ENCODE measurements around the gene FAM131A. TPM values are rescaled to one million over a fixed set of nuclear protein-coding genes. Genes with fewer than 3 reads are reported as not detected.

Gene FAM131A
- total RNA-seq, 1 donor from 2014 or later: 17.0 TPM

- intact Hi-C loops (cut with DNase I): no loop called here
- no peaks in the 10 kb centered on the region for H3K9me3 ChIP-seq
- no peak overlapping the region for H3K4me3 ChIP-seq
- H3K36me3 ChIP-seq: no peaks in the 10 kb centered on the region
- peaks cover 7% of the 10 kb centered on the region for H3K27me3 ChIP-seq (ENCODE audit: low read depth)
- no peak for ATAC-seq
- H3K27ac ChIP-seq: no peak overlapping the region
- DNase-seq: no peak
- no peaks in the 10 kb centered on the region for H3K4me1 ChIP-seq
- TF ChIP-seq CTCF (IDR thresholded peaks at IDR 0.05): no peak
These were observed 52.6 kb downstream of the FAM131A start for GRCh38 chr3:184389935-184390528.

- no peak for ATAC-seq
- intact Hi-C loops (cut with DNase I): no loop called here
- DNase-seq: no peak
- no peaks in the 10 kb centered on the region for H3K9me3 ChIP-seq
- TF ChIP-seq CTCF (IDR thresholded peaks at IDR 0.05): no peak
- H3K4me1 ChIP-seq: no peaks in the 10 kb centered on the region
- H3K36me3 ChIP-seq: no peaks in the 10 kb centered on the region
- H3K27ac ChIP-seq: no peak overlapping the region
- H3K4me3 ChIP-seq: no peak overlapping the region
- H3K27me3 ChIP-seq (ENCODE audit: low read depth): peaks cover 6% of the 10 kb centered on the region
These were observed 53.9 kb downstream of the FAM131A start for GRCh38 chr3:184391266-184391665.

- DNase-seq (no peak), ATAC-seq (no peak)
- Histone ChIP-seq H3K36me3 (no peaks in the 10 kb centered on the region), H3K27me3 (ENCODE audit: low read depth) (no peaks in the 10 kb centered on the region), H3K9me3 (no peaks in the 10 kb centered on the region), H3K27ac (no peak overlapping the region), H3K4me3 (no peak overlapping the region), H3K4me1 (no peaks in the 10 kb centered on the region)
- intact Hi-C loops (cut with DNase I): no loop called here
- TF ChIP-seq CTCF (IDR thresholded peaks at IDR 0.05): no peak
These were observed 57.9 kb downstream of the FAM131A start for GRCh38 chr3:184395320-184395660.

Other genes starting within 250 kb of the FAM131A start
- gene HTR3E, start 240.5 kb upstream of the FAM131A start, total RNA-seq: not detected
- 41.9 TPM for gene EIF2B5, start 202.2 kb upstream of the FAM131A start, total RNA-seq
- 55.1 TPM for gene DVL3, start 182.2 kb upstream of the FAM131A start, total RNA-seq
- gene AP2M1, start 162.7 kb upstream of the FAM131A start, total RNA-seq: 241 TPM
- 60.7 TPM for gene ABCF3, start 151.4 kb upstream of the FAM131A start, total RNA-seq
- 0.47 TPM for gene VWA5B2, start 108.0 kb upstream of the FAM131A start, total RNA-seq
- gene ALG3, start 88.6 kb upstream of the FAM131A start, total RNA-seq: 30.1 TPM
- 2.6 TPM for gene EEF1AKMT4, start 87.9 kb upstream of the FAM131A start, total RNA-seq
- not detected for gene CAMK2N2, start 76.0 kb upstream of the FAM131A start, total RNA-seq
- gene ECE2, start 61.6 kb upstream of the FAM131A start, total RNA-seq: not detected
- 135 TPM for gene PSMD2, start 38.4 kb upstream of the FAM131A start, total RNA-seq
- gene EIF4G1, start 23.0 kb upstream of the FAM131A start, total RNA-seq: 271 TPM
- 4.4 TPM for gene CLCN2, start 24.0 kb downstream of the FAM131A start, total RNA-seq
- gene POLR2H, start 24.1 kb downstream of the FAM131A start, total RNA-seq: 53.3 TPM
- 0.24 TPM for gene THPO, start 40.6 kb downstream of the FAM131A start, total RNA-seq
- gene CHRD, start 42.5 kb downstream of the FAM131A start, total RNA-seq: 4.1 TPM
- gene EPHB3, start 224.2 kb downstream of the FAM131A start, total RNA-seq: 4.9 TPM